NCI-H1105 (cell line): ENCODE results near the gene UCHL3.

Experiments used
- DNase-seq: peaks from one replicate; lab custom pipeline; 2025; lab: John Stamatoyannopoulos, UW

The UCHL3 gene

GRCh38 chr13:75550159-75550567, 572 bp downstream of the UCHL3 start:
- DNase-seq: no peak

- no peak for DNase-seq
Observed at GRCh38 chr13:75554464-75554863, 4.9 kb downstream of the UCHL3 start.

- DNase-seq: no peak
Observed at GRCh38 chr13:75554981-75555380, 5.4 kb downstream of the UCHL3 start.

- DNase-seq: no peak
Observed at GRCh38 chr13:75555836-75556235, 6.2 kb downstream of the UCHL3 start.

GRCh38 chr13:75556961-75557360, 7.4 kb downstream of the UCHL3 start:
- no peak for DNase-seq

- no peak for DNase-seq
Observed at GRCh38 chr13:75558145-75558840, 8.7 kb downstream of the UCHL3 start.

GRCh38 chr13:75566658-75567057, 17.1 kb downstream of the UCHL3 start:
- DNase-seq: no peak

GRCh38 chr13:75569576-75569975, 20.0 kb downstream of the UCHL3 start:
- no peak for DNase-seq

- DNase-seq: no peak
Observed at GRCh38 chr13:75579529-75579928, 29.9 kb downstream of the UCHL3 start.

- DNase-seq: no peak
Observed at GRCh38 chr13:75581874-75582640, 32.5 kb downstream of the UCHL3 start.

- no peak for DNase-seq
Observed at GRCh38 chr13:75583091-75583490, 33.5 kb downstream of the UCHL3 start.

GRCh38 chr13:75585153-75585552, 35.6 kb downstream of the UCHL3 start:
- DNase-seq: no peak

GRCh38 chr13:75587679-75588078, 38.1 kb downstream of the UCHL3 start:
- DNase-seq: no peak

GRCh38 chr13:75596657-75597182, 47.1 kb downstream of the UCHL3 start:
- no peak for DNase-seq

- DNase-seq: no peak
Observed at GRCh38 chr13:75600371-75600770, 50.8 kb downstream of the UCHL3 start.

GRCh38 chr13:75603038-75603437, 53.4 kb downstream of the UCHL3 start:
- DNase-seq: no peak

- no peak for DNase-seq
Observed at GRCh38 chr13:75607447-75607846, 57.9 kb downstream of the UCHL3 start.

- DNase-seq: no peak
Observed at GRCh38 chr13:75610466-75610865, 60.9 kb downstream of the UCHL3 start.

- no peak for DNase-seq
Observed at GRCh38 chr13:75612354-75612753, 62.8 kb downstream of the UCHL3 start.

GRCh38 chr13:75617230-75617629, 67.6 kb downstream of the UCHL3 start:
- no peak for DNase-seq

GRCh38 chr13:75618308-75618707, 68.7 kb downstream of the UCHL3 start:
- DNase-seq: no peak

GRCh38 chr13:75620020-75620419, 70.4 kb downstream of the UCHL3 start:
- no peak for DNase-seq

GRCh38 chr13:75621147-75621546, 71.6 kb downstream of the UCHL3 start:
- no peak for DNase-seq
